ENCODE results near the gene TLE7. TPM values are rescaled to one million over a fixed set of nuclear protein-coding genes. Genes with fewer than 3 reads are reported as not detected.

The TLE7 gene
- total and polyA plus RNA-seq, 2 donors, result not detected

DNA sequence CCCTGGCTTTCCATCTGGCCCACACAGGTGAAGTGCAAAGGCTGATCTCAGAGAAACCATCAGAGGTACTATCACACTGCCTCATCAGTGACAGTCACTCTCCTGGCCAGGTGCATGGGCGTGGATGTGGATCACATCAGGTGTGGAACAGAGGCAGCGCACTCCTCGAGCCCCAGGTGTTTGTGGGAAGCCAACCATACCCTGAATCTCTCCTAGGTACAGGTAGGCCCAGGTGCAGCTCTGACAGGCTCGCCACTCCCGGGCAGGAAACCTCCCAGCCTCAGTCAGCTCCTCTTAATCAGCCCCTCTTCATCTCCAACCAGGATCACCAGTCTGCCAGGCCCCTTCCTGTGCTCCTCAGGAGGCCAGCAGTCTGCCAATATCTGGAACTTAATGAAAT is 31.7 kb downstream of the TLE7 start:
- Histone ChIP-seq H3K9me3 (ENCODE audit: control insufficient read depth in 2 of 2, insufficient read depth in 1 of 2, low read length in 1 of 2) (peaks cover 0 to 1% of the 10 kb centered on the region in 2 donors), H3K27ac (ENCODE audit: low read depth in 1 of 2, low read length in 1 of 2) (no peak overlapping the region), H3K27me3 (ENCODE audit: control insufficient read depth in 2 of 2, insufficient read depth in 1 of 2, low read length in 1 of 2) (peaks cover 2 to 3% of the 10 kb centered on the region in 2 donors), H3K36me3 (ENCODE audit: control insufficient read depth in 2 of 2, insufficient read depth in 2 of 2, low read length in 1 of 2) (no peaks in the 10 kb centered on the region), H3K4me3 (ENCODE audit: low read length in 2 of 2) (no peak overlapping the region), H3K4me1 (ENCODE audit: control insufficient read depth in 2 of 2, insufficient read depth in 2 of 2, low read length in 2 of 2) (no peaks in the 10 kb centered on the region)
- DNase-seq (ENCODE audit: low read depth in 6 of 9, low spot score in 9 of 9), result no peak
- 75% methylated on average over 5 of the region's 5 CpGs for WGBS

- 82% methylated on average over 16 of the region's 16 CpGs for WGBS
- H3K36me3 ChIP-seq (ENCODE audit: control insufficient read depth in 2 of 2, insufficient read depth in 2 of 2, low read length in 1 of 2), result no peaks in the 10 kb centered on the region
- H3K4me1 ChIP-seq (ENCODE audit: control insufficient read depth in 2 of 2, insufficient read depth in 2 of 2, low read length in 2 of 2), result no peaks in the 10 kb centered on the region
- peaks cover 0 to 7% of the 10 kb centered on the region in 2 donors for H3K9me3 ChIP-seq (ENCODE audit: control insufficient read depth in 2 of 2, insufficient read depth in 1 of 2, low read length in 1 of 2)
- peaks cover 2 to 3% of the 10 kb centered on the region in 2 donors for H3K27me3 ChIP-seq (ENCODE audit: control insufficient read depth in 2 of 2, insufficient read depth in 1 of 2, low read length in 1 of 2)
- DNase-seq (ENCODE audit: low read depth in 6 of 9, low spot score in 9 of 9), result no peak
- no peak overlapping the region for H3K27ac ChIP-seq (ENCODE audit: low read depth in 1 of 2, low read length in 1 of 2)
- H3K4me3 ChIP-seq (ENCODE audit: low read length in 2 of 2), result no peak overlapping the region
Observed at GRCh38 chr16:71409011-71409775, 32.7 kb downstream of the TLE7 start.

GRCh38 chr16:71408536-71408935 is 33.3 kb downstream of the TLE7 start:
- Histone ChIP-seq H3K36me3 (ENCODE audit: control insufficient read depth in 2 of 2, insufficient read depth in 2 of 2, low read length in 1 of 2) (no peaks in the 10 kb centered on the region), H3K9me3 (ENCODE audit: control insufficient read depth in 2 of 2, insufficient read depth in 1 of 2, low read length in 1 of 2) (peaks cover 0 to 7% of the 10 kb centered on the region in 2 donors), H3K4me1 (ENCODE audit: control insufficient read depth in 2 of 2, insufficient read depth in 2 of 2, low read length in 2 of 2) (no peaks in the 10 kb centered on the region), H3K27me3 (ENCODE audit: control insufficient read depth in 2 of 2, insufficient read depth in 1 of 2, low read length in 1 of 2) (peaks cover 2 to 3% of the 10 kb centered on the region in 2 donors), H3K27ac (ENCODE audit: low read depth in 1 of 2, low read length in 1 of 2) (no peak overlapping the region), H3K4me3 (ENCODE audit: low read length in 2 of 2) (no peak overlapping the region)
- WGBS, result 69% methylated on average over 3 of the region's 3 CpGs
- no peak for DNase-seq (ENCODE audit: low read depth in 6 of 9, low spot score in 9 of 9)

GRCh38 chr16:71407731-71408130 is 34.1 kb downstream of the TLE7 start:
- no peaks in the 10 kb centered on the region for H3K4me1 ChIP-seq (ENCODE audit: control insufficient read depth in 2 of 2, insufficient read depth in 2 of 2, low read length in 2 of 2)
- no peak for DNase-seq (ENCODE audit: low read depth in 6 of 9, low spot score in 9 of 9)
- H3K36me3 ChIP-seq (ENCODE audit: control insufficient read depth in 2 of 2, insufficient read depth in 2 of 2, low read length in 1 of 2), result no peaks in the 10 kb centered on the region
- peaks cover 0 to 7% of the 10 kb centered on the region in 2 donors for H3K9me3 ChIP-seq (ENCODE audit: control insufficient read depth in 2 of 2, insufficient read depth in 1 of 2, low read length in 1 of 2)
- peaks cover 0 to 3% of the 10 kb centered on the region in 2 donors for H3K27me3 ChIP-seq (ENCODE audit: control insufficient read depth in 2 of 2, insufficient read depth in 1 of 2, low read length in 1 of 2)
- WGBS, result 70% methylated on average over 1 of the region's 1 CpG
- no peak overlapping the region for H3K27ac ChIP-seq (ENCODE audit: low read depth in 1 of 2, low read length in 1 of 2)
- H3K4me3 ChIP-seq (ENCODE audit: low read length in 2 of 2), result no peak overlapping the region

- H3K27ac ChIP-seq (ENCODE audit: low read depth in 1 of 2, low read length in 1 of 2), result no peak overlapping the region
- H3K9me3 ChIP-seq (ENCODE audit: control insufficient read depth in 2 of 2, insufficient read depth in 1 of 2, low read length in 1 of 2), result peaks cover 0 to 7% of the 10 kb centered on the region in 2 donors
- H3K27me3 ChIP-seq (ENCODE audit: control insufficient read depth in 2 of 2, insufficient read depth in 1 of 2, low read length in 1 of 2), result no peaks in the 10 kb centered on the region
- no peak for DNase-seq (ENCODE audit: low read depth in 6 of 9, low spot score in 9 of 9)
- 43% methylated on average over 8 of the region's 8 CpGs for WGBS
- no peaks in the 10 kb centered on the region for H3K4me1 ChIP-seq (ENCODE audit: control insufficient read depth in 2 of 2, insufficient read depth in 2 of 2, low read length in 2 of 2)
- no peaks in the 10 kb centered on the region for H3K36me3 ChIP-seq (ENCODE audit: control insufficient read depth in 2 of 2, insufficient read depth in 2 of 2, low read length in 1 of 2)
- H3K4me3 ChIP-seq (ENCODE audit: low read length in 2 of 2), result no peak overlapping the region
Observed at GRCh38 chr16:71406724-71407123, 35.1 kb downstream of the TLE7 start.

GRCh38 chr16:71406316-71406715 is 35.5 kb downstream of the TLE7 start:
- WGBS, result 66% methylated on average over 5 of the region's 5 CpGs
- no peak overlapping the region for H3K4me3 ChIP-seq (ENCODE audit: low read length in 2 of 2)
- H3K27me3 ChIP-seq (ENCODE audit: control insufficient read depth in 2 of 2, insufficient read depth in 1 of 2, low read length in 1 of 2), result no peaks in the 10 kb centered on the region
- no peaks in the 10 kb centered on the region for H3K36me3 ChIP-seq (ENCODE audit: control insufficient read depth in 2 of 2, insufficient read depth in 2 of 2, low read length in 1 of 2)
- H3K27ac ChIP-seq (ENCODE audit: low read depth in 1 of 2, low read length in 1 of 2), result no peak overlapping the region
- H3K4me1 ChIP-seq (ENCODE audit: control insufficient read depth in 2 of 2, insufficient read depth in 2 of 2, low read length in 2 of 2), result no peaks in the 10 kb centered on the region
- no peak for DNase-seq (ENCODE audit: low read depth in 6 of 9, low spot score in 9 of 9)
- peaks cover 0 to 7% of the 10 kb centered on the region in 2 donors for H3K9me3 ChIP-seq (ENCODE audit: control insufficient read depth in 2 of 2, insufficient read depth in 1 of 2, low read length in 1 of 2)

- peaks cover 0 to 7% of the 10 kb centered on the region in 2 donors for H3K9me3 ChIP-seq (ENCODE audit: control insufficient read depth in 2 of 2, insufficient read depth in 1 of 2, low read length in 1 of 2)
- H3K4me1 ChIP-seq (ENCODE audit: control insufficient read depth in 2 of 2, insufficient read depth in 2 of 2, low read length in 2 of 2), result no peaks in the 10 kb centered on the region
- H3K27me3 ChIP-seq (ENCODE audit: control insufficient read depth in 2 of 2, insufficient read depth in 1 of 2, low read length in 1 of 2), result no peaks in the 10 kb centered on the region
- no peak overlapping the region for H3K27ac ChIP-seq (ENCODE audit: low read depth in 1 of 2, low read length in 1 of 2)
- no peak for DNase-seq (ENCODE audit: low read depth in 6 of 9, low spot score in 9 of 9)
- 75% methylated on average over 4 of the region's 4 CpGs for WGBS
- no peaks in the 10 kb centered on the region for H3K36me3 ChIP-seq (ENCODE audit: control insufficient read depth in 2 of 2, insufficient read depth in 2 of 2, low read length in 1 of 2)
- H3K4me3 ChIP-seq (ENCODE audit: low read length in 2 of 2), result no peak overlapping the region
Observed at GRCh38 chr16:71404364-71404763, 37.5 kb downstream of the TLE7 start.

DNA sequence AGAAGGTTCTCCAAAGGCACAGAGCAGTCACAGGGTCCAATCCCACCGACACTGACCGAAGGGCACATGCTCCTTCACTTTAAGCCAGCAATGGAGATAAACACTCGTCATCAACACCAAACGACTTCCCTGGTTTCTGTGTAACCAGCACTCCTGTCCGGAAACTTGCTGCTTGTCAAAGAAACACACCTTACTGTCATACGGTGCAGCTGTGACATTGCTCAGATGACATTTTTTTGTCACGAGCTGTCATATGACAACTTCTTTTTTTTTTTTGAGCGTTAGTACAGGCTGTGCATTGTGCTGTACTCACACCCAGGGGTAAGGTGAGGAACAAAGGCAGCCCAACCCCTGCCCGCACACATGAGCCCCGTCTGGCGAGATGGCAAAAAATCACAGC is 39.2 kb downstream of the TLE7 start:
- Histone ChIP-seq H3K27me3 (ENCODE audit: control insufficient read depth in 2 of 2, insufficient read depth in 1 of 2, low read length in 1 of 2) (no peaks in the 10 kb centered on the region), H3K4me3 (ENCODE audit: low read length in 2 of 2) (no peak overlapping the region), H3K27ac (ENCODE audit: low read depth in 1 of 2, low read length in 1 of 2) (no peak overlapping the region), H3K4me1 (ENCODE audit: control insufficient read depth in 2 of 2, insufficient read depth in 2 of 2, low read length in 2 of 2) (no peaks in the 10 kb centered on the region), H3K36me3 (ENCODE audit: control insufficient read depth in 2 of 2, insufficient read depth in 2 of 2, low read length in 1 of 2) (no peaks in the 10 kb centered on the region), H3K9me3 (ENCODE audit: control insufficient read depth in 2 of 2, insufficient read depth in 1 of 2, low read length in 1 of 2) (peaks cover 0 to 7% of the 10 kb centered on the region in 2 donors)
- no peak for DNase-seq (ENCODE audit: low read depth in 6 of 9, low spot score in 9 of 9)
- WGBS, result 88% methylated on average over 11 of the region's 11 CpGs

DNA sequence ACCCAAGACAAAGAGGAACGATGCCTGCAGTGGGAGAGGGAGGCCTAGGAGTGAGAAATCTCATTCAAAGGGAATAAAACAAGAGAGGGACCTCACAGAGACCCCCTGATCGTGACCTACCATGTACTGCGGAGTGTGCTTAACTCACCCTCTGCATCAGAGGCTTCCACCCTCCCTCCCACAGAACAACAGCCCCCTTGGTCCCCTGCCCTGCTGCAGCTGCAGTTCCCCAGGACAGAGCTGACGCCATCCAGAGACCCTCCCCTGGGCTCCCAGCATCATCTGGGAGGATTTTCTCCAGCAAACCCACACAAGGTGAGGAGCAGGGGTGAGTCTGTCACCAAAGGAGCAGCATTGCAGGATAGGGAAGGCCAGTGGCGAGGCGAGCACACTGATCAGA is 39.8 kb downstream of the TLE7 start:
- DNase-seq (ENCODE audit: low read depth in 6 of 9, low spot score in 9 of 9), result no peak
- no peaks in the 10 kb centered on the region for H3K27me3 ChIP-seq (ENCODE audit: control insufficient read depth in 2 of 2, insufficient read depth in 1 of 2, low read length in 1 of 2)
- 74% methylated on average over 6 of the region's 6 CpGs for WGBS

More for the DNA sequence above, 39.8 kb downstream of the TLE7 start:
- H3K4me1 ChIP-seq (ENCODE audit: control insufficient read depth in 2 of 2, insufficient read depth in 2 of 2, low read length in 2 of 2), result no peaks in the 10 kb centered on the region
- H3K27ac ChIP-seq (ENCODE audit: low read depth in 1 of 2, low read length in 1 of 2), result no peak overlapping the region
- H3K36me3 ChIP-seq (ENCODE audit: control insufficient read depth in 2 of 2, insufficient read depth in 2 of 2, low read length in 1 of 2), result no peaks in the 10 kb centered on the region
- no peak overlapping the region for H3K4me3 ChIP-seq (ENCODE audit: low read length in 2 of 2)
- peaks cover 0 to 7% of the 10 kb centered on the region in 2 donors for H3K9me3 ChIP-seq (ENCODE audit: control insufficient read depth in 2 of 2, insufficient read depth in 1 of 2, low read length in 1 of 2)

Data from thymus (tissue), 11 donors.